T47D (cell line): ENCODE data around the gene BCL11B.
A peak's percentile ranks its signal among the peaks of the same experiment; 100 is the strongest.
"Not testable (repeated sequence)": the region's sequence is repeated elsewhere in the genome, so short reads cannot be mapped to it uniquely, and the experiment has no call there.

Source experiments
- DNase-seq, 2 experiments: peaks; one replicate each; pipeline versions ENCODE4 v3.0.0 to v3.0.0-alpha.2; 2011 to 2012; ENCODE audit warnings: low read depth in 1 of 2, low spot score in 1 of 2
- JUND ChIP-seq: IDR thresholded peaks from 2 replicates; pipeline ENCODE4 v1.6.1; 2012; ENCODE audit warnings: low read depth
- in situ Hi-C: cut with HindIII; loops from 2 replicates; pipeline ENCODE4 v1.10.0; 2016; ENCODE audit warnings: low sequenced_read_pairs, low pct_unique_long_range_greater_than_20kb

BCL11B gene

GRCh38 chr14:99234355-99234754 is 37.6 kb downstream of the BCL11B start:
- in situ Hi-C loops = no loop called here
- no peak for DNase-seq
- no peak for TF ChIP-seq JUND

- DNase-seq = no peak
- no peak for TF ChIP-seq JUND
- in situ Hi-C loops = no loop called here
These were observed 38.6 kb downstream of the BCL11B start for GRCh38 chr14:99233222-99234035.

DNA sequence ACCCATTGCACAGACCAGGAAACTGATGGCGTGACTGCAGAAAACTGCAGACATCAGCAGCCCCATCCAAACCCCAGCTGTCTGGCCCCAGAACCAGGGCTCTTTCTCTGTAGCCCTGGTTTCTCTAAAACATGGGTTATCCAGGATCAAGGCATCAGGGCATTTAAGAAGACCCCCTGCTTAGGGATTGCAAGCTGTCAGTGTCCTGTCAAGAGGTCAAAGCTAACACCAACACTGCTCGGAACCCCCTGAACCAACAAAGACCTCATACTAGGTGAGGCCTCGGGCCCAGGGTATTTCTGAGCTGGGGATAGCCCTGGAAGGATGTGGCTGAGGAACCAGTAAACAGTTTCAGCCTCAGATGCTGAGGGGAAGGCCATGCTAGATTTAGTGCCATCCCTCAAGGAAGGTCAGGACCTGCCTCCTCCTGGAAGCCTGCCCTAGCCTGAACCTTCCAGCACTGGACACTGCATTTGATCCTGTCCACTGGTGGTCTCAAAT is 39.2 kb downstream of the BCL11B start:
- TF ChIP-seq JUND = no peak
- in situ Hi-C loops = no loop called here
- no peak for DNase-seq

DNA sequence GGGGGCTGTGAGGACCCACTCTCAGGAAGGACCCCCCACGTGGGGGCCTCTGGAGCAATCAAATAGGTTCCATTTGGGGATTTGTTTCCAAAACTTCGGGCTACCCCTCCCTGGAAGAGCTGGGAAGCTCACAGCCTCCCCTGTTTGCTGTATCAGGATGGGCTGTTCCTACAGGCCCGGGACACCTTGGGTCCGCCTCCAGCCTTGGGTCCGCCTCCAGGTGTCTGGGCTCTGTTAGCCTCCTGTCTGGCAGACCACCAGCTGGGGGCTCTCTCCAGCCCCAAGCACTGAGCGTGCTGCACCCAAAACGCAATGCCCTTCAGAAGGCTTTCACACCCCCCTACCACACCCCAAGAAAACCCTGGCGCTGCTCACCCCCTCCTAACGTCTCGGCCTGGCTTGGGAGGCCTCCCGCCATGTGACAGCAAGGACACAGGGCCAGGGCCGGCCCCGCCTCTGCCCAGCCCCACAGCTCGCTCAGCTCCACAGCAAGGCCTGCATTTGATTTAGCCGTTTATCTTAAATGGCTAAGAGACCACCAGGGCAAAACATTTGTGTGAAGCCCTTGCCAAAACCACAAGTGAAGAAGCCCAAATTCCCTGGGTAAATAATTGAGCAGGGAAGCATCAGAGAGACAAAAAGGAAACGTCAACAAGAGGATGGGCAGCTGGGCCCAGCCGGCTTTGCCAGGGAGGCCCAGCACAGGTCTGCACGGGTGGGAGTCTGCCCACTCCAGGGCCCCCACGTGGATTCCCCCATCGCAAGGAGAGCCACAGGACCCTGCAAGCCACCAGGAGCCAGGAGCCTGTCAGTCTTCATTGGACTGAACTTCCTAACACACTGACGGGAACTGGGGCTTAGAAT is 39.9 kb downstream of the BCL11B start:
- in situ Hi-C loops = no loop called here
- DNase-seq = no peak
- TF ChIP-seq JUND = no peak

DNA sequence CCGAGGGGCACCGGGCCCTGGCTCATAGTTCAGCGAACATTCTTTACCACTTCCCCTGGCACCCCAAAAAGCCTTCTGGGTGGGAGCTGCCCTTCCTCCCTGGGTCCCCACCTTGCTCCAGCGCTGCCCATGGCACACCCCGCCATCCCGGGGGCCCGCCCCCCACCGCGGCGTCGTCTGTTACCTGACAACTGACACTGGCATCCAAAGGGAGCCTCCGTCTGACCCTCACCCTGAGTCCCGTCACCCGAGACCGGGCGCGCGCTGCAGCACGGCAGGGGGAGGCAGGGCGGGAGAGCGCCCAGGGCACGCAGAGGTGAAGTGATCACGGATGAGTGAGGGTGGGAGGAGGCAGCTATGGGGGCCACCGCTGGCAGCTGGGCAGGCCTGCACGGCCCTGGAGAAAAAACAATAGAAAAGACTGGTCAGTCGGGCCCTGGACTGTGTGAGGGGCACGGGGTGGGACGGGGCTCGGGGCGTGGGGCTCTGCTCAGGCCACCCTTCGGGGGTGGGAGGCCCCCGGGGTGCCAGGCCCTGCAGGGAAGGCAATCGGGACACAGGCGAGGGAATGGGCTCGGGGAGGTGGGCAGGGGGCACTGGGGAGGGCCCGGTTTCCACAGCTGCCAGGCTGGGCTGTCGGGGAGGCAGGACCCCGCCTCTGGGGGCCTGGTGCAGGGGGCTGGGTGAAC is 40.7 kb downstream of the BCL11B start:
- in situ Hi-C loops = no loop called here
- DNase-seq = no peak
- no peak for TF ChIP-seq JUND

DNA sequence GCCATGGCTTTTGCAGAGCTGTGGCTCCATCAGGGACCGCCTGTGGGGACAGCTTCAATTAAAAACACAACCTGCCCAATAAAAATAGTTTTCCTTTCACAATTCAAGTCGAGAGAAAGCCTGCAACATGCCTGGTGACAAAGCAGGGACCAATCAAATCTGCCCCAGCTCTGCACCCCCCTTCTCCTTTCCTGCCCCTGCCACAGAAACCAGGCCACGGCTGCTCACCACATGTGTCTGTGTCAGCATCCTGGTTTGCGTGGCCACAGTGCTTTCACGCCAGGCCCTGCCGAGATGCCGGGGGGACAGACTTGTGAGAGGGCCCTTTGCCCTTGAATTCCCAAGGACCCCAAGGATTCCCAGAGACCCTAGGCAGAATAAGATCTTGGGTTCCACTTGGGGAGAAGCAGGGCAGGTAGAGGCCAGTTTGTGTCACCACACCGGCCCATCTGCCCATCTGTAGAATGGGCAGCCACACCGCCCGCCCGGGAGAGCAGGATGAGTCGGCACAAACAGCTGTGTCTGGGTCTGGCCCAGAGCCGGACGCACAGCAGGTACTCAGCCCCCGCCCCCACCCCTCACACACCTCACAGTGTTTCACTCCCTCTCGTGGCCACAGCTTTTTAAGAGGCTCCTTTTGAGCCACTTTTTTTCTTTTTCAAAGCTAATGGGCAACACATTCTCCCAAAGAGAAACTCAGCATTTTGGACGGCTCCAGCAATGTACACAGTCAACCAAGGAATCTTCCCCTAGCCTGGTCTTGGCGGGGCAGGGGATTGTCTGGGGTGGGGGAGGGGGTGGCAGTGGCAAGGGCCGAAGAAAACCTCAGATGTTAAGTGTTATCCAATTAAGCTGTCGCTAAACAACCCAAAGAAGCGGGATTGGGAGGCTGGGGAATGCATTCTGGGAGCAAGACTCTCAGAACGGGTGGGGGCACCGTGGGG is 41.5 kb downstream of the BCL11B start:
- DNase-seq = peak in 1 of 2 experiments; percentile 48
- no peak for TF ChIP-seq JUND
- in situ Hi-C loops = no loop called here

GRCh38 chr14:99229654-99230207 is 42.3 kb downstream of the BCL11B start:
- no peak for DNase-seq
- in situ Hi-C loops = no loop called here
- no peak for TF ChIP-seq JUND

GRCh38 chr14:99228760-99229159 is 43.2 kb downstream of the BCL11B start:
- DNase-seq, in situ Hi-C loops: not testable (repeated sequence)

GRCh38 chr14:99226687-99227086 is 45.3 kb downstream of the BCL11B start:
- TF ChIP-seq JUND = no peak
- DNase-seq = no peak
- in situ Hi-C loops = no loop called here

DNA sequence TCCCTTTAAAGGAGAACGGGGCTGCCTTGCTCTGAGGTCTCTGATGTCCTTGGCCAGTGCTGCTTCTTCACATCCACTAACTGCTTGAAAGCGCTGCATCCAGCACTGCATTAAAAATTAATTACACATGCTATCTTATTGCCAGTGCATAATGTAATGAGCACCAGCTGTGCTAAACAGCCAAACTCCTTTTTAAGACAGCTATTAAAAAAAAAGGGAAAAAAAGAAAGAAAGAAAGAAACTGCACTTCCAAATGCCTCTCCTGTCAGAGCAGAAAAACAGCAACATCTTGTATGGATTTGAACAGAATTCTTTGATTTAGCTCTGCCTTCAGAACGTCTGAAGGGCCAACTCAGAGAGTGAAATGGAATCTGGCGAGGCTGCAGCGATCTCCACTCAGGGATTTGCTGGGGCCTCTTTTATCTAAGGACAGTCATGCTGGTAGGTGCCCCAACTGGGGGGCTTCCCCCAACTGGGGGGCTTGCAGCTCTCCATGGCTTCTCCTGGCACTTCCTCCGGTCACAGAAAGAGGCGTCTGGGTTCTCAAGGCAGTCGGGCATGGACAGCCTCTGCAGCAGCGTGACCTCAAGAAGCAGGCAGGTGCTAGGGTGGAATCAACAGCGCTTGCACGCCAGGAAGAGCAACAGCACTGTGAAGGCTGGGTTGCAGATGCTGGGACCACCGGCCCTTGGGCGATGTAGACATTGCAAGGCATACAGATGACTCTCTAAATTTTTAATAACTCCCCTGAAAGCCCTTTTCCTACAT is 46.4 kb downstream of the BCL11B start:
- DNase-seq = no peak
- TF ChIP-seq JUND = no peak
- in situ Hi-C loops = no loop called here

DNA sequence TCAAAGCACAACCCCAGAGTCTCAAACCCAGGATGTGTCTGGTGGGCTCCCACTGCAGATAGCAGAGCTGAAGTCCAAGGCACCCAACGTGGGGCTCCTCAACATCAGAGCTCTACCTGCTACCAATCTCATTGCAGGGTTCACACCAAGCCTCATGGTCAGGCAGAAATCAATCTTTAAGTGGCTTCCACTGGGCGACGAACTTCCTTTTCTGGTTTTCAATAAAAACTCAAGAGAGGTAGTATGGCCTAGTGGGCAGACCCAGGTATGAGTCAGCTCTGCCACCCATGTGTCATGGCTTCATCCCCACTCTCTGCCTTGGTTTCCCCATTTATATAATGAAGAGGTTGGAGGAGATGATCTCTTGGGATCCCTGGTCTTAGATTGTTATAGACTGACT is 47.0 kb downstream of the BCL11B start:
- no peak for TF ChIP-seq JUND
- in situ Hi-C loops = no loop called here
- no peak for DNase-seq
